Subcutaneous abdominal adipose tissue (tissue), 5 donors: ENCODE data around the gene ACAD9.

Experiments
- H3K27ac ChIP-seq: one replicate; pipeline ENCODE4 v1.7.0; 2013; ENCODE audit warnings: low read depth, mild to moderate bottlenecking, inconsistent platforms, low read length, moderate library complexity
- H3K27me3 ChIP-seq, 5 donors: one replicate each; pipeline ENCODE4 v1.7.0; 2013; ENCODE audit warnings: low read length in 5 of 5, inconsistent platforms in 1 of 5; ENCODE audit not compliant: control insufficient read depth in 5 of 5, insufficient read depth in 4 of 5
- H3K36me3 ChIP-seq, 5 donors: one replicate each; pipeline ENCODE4 v1.7.0; 2013; ENCODE audit warnings: low read length in 5 of 5; ENCODE audit not compliant: control insufficient read depth in 5 of 5, insufficient read depth in 5 of 5
- H3K4me1 ChIP-seq, 5 donors: one replicate each; pipeline ENCODE4 v1.7.0; 2013; ENCODE audit warnings: low read length in 5 of 5, mild to moderate bottlenecking in 3 of 5, moderate library complexity in 1 of 5; ENCODE audit not compliant: control insufficient read depth in 5 of 5, insufficient read depth in 5 of 5
- H3K4me3 ChIP-seq, 5 donors: one replicate each; pipeline ENCODE4 v1.7.0; 2013; ENCODE audit warnings: low read length in 5 of 5, low read depth in 1 of 5
- H3K9ac ChIP-seq, 5 donors: one replicate each; pipeline ENCODE4 v1.7.0; 2013; ENCODE audit warnings: low read length in 5 of 5, mild to moderate bottlenecking in 4 of 5, moderate library complexity in 3 of 5
- H3K9me3 ChIP-seq, 5 donors: one replicate each; pipeline ENCODE4 v1.7.0; 2013; ENCODE audit warnings: low read length in 5 of 5; ENCODE audit not compliant: control insufficient read depth in 5 of 5
- donor health status: healthy.
- donor health status: healthy.
- donor health status: healthy.
- donor health status: healthy.
- donor health status: healthy.

Gene ACAD9

GRCh38 chr3:128884992-128885391, 5.6 kb downstream of the ACAD9 start:
- Histone ChIP-seq H3K27ac (no peak overlapping the region), H3K4me1 (peaks cover 5 to 39% (median 26%) of the 10 kb centered on the region in 5 donors), H3K27me3 (no peaks in the 10 kb centered on the region), H3K4me3 (no peak overlapping the region), H3K9ac (no peak overlapping the region), H3K9me3 (no peaks in the 10 kb centered on the region), H3K36me3 (peaks cover 6 to 49% (median 30%) of the 10 kb centered on the region in 5 donors)

- Histone ChIP-seq H3K4me1 (peaks cover 0 to 6% (median 0%) of the 10 kb centered on the region in 5 donors), H3K27ac (no peak overlapping the region), H3K4me3 (no peak overlapping the region), H3K27me3 (no peaks in the 10 kb centered on the region), H3K9me3 (no peaks in the 10 kb centered on the region), H3K9ac (no peak overlapping the region), H3K36me3 (peaks cover 7 to 46% (median 27%) of the 10 kb centered on the region in 5 donors)
Measured at GRCh38 chr3:128889139-128889894, 9.9 kb downstream of the ACAD9 start.

GRCh38 chr3:128895843-128896697, 16.6 kb downstream of the ACAD9 start:
- Histone ChIP-seq H3K36me3 (peaks cover 8 to 82% (median 67%) of the 10 kb centered on the region in 5 donors), H3K4me3 (no peak overlapping the region), H3K27me3 (no peaks in the 10 kb centered on the region), H3K9ac (no peak overlapping the region), H3K4me1 (peaks cover 0 to 24% (median 9%) of the 10 kb centered on the region in 5 donors), H3K9me3 (no peaks in the 10 kb centered on the region), H3K27ac (no peak overlapping the region)

- H3K9ac ChIP-seq = no peak overlapping the region
- H3K36me3 ChIP-seq = peaks cover 13 to 98% (median 94%) of the 10 kb centered on the region in 5 donors
- peaks cover 2 to 16% (median 8%) of the 10 kb centered on the region in 5 donors for H3K4me1 ChIP-seq
- no peaks in the 10 kb centered on the region for H3K27me3 ChIP-seq
- H3K4me3 ChIP-seq = no peak overlapping the region
- H3K27ac ChIP-seq = no peak overlapping the region
- no peaks in the 10 kb centered on the region for H3K9me3 ChIP-seq
Measured at GRCh38 chr3:128902426-128902825, 23.0 kb downstream of the ACAD9 start.

GRCh38 chr3:128903501-128903900, 24.1 kb downstream of the ACAD9 start:
- no peak overlapping the region for H3K9ac ChIP-seq
- H3K27ac ChIP-seq = no peak overlapping the region
- no peaks in the 10 kb centered on the region for H3K27me3 ChIP-seq
- no peak overlapping the region for H3K4me3 ChIP-seq
- no peaks in the 10 kb centered on the region for H3K9me3 ChIP-seq
- H3K36me3 ChIP-seq = peaks cover 13 to 98% (median 94%) of the 10 kb centered on the region in 5 donors
- H3K4me1 ChIP-seq = peaks cover 2 to 16% (median 8%) of the 10 kb centered on the region in 5 donors

- Histone ChIP-seq H3K27me3 (no peaks in the 10 kb centered on the region), H3K4me3 (no peak overlapping the region), H3K9me3 (no peaks in the 10 kb centered on the region), H3K4me1 (peaks cover 2 to 24% (median 18%) of the 10 kb centered on the region in 5 donors), H3K36me3 (peaks cover 8 to 98% (median 96%) of the 10 kb centered on the region in 5 donors), H3K9ac (no peak overlapping the region), H3K27ac (no peak overlapping the region)
Measured at GRCh38 chr3:128906031-128906803, 26.8 kb downstream of the ACAD9 start.

- Histone ChIP-seq H3K4me3 (no peak overlapping the region), H3K36me3 (peaks cover 4 to 98% (median 96%) of the 10 kb centered on the region in 5 donors), H3K9me3 (no peaks in the 10 kb centered on the region), H3K9ac (peak overlapping the region in 1 of 5 donors; percentile 42), H3K27ac (no peak overlapping the region), H3K4me1 (peaks cover 0 to 22% (median 11%) of the 10 kb centered on the region in 5 donors), H3K27me3 (no peaks in the 10 kb centered on the region)
Measured at GRCh38 chr3:128906804-128907525, 27.5 kb downstream of the ACAD9 start.

- H3K9ac ChIP-seq = no peak overlapping the region
- H3K36me3 ChIP-seq = peaks cover 4 to 98% (median 96%) of the 10 kb centered on the region in 5 donors
- H3K27me3 ChIP-seq = no peaks in the 10 kb centered on the region
- H3K4me3 ChIP-seq = no peak overlapping the region
- no peaks in the 10 kb centered on the region for H3K9me3 ChIP-seq
- peaks cover 0 to 17% (median 5%) of the 10 kb centered on the region in 5 donors for H3K4me1 ChIP-seq
- no peak overlapping the region for H3K27ac ChIP-seq
Measured at GRCh38 chr3:128907706-128908445, 28.5 kb downstream of the ACAD9 start.

- Histone ChIP-seq H3K36me3 (peaks cover 2 to 98% (median 96%) of the 10 kb centered on the region in 5 donors), H3K9me3 (no peaks in the 10 kb centered on the region), H3K27me3 (no peaks in the 10 kb centered on the region), H3K4me3 (no peak overlapping the region), H3K9ac (no peak overlapping the region), H3K27ac (no peak overlapping the region), H3K4me1 (peaks cover 0 to 17% (median 5%) of the 10 kb centered on the region in 5 donors)
Measured at GRCh38 chr3:128908951-128909350, 29.5 kb downstream of the ACAD9 start.
